ENCODE measurements around the gene NEDD4L. TPM values are rescaled to one million over a fixed set of nuclear protein-coding genes. Genes with fewer than 3 reads are reported as not detected.

The NEDD4L gene
- total and polyA plus RNA-seq, 4 donors = 10.2 to 20.3 (median 13.2) TPM

- TF ChIP-seq, protein P1, sequence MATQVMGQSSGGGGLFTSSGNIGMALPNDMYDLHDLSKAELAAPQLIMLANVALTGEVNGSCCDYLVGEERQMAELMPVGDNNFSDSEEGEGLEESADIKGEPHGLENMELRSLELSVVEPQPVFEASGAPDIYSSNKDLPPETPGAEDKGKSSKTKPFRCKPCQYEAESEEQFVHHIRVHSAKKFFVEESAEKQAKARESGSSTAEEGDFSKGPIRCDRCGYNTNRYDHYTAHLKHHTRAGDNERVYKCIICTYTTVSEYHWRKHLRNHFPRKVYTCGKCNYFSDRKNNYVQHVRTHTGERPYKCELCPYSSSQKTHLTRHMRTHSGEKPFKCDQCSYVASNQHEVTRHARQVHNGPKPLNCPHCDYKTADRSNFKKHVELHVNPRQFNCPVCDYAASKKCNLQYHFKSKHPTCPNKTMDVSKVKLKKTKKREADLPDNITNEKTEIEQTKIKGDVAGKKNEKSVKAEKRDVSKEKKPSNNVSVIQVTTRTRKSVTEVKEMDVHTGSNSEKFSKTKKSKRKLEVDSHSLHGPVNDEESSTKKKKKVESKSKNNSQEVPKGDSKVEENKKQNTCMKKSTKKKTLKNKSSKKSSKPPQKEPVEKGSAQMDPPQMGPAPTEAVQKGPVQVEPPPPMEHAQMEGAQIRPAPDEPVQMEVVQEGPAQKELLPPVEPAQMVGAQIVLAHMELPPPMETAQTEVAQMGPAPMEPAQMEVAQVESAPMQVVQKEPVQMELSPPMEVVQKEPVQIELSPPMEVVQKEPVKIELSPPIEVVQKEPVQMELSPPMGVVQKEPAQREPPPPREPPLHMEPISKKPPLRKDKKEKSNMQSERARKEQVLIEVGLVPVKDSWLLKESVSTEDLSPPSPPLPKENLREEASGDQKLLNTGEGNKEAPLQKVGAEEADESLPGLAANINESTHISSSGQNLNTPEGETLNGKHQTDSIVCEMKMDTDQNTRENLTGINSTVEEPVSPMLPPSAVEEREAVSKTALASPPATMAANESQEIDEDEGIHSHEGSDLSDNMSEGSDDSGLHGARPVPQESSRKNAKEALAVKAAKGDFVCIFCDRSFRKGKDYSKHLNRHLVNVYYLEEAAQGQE (IDR thresholded peaks at IDR 0.05) = no peak
Observed at GRCh38 chr18:58291131-58291530, 247.1 kb downstream of the NEDD4L start (continued).

- H3K9me3 ChIP-seq (ENCODE audit: control insufficient read depth in 4 of 4, low read length in 3 of 4) = no peaks in the 10 kb centered on the region
- 90% methylated on average over 2 of the region's 2 CpGs for WGBS
- peaks cover 2 to 13% (median 10%) of the 10 kb centered on the region in 4 donors for H3K4me1 ChIP-seq (ENCODE audit: control insufficient read depth in 4 of 4, insufficient read depth in 4 of 4, low read length in 3 of 4)
- H3K36me3 ChIP-seq (ENCODE audit: control insufficient read depth in 4 of 4, insufficient read depth in 3 of 4, low read depth in 1 of 4, low read length in 3 of 4) = no peaks in the 10 kb centered on the region
- H3K27ac ChIP-seq (ENCODE audit: low read depth in 1 of 2, low read length in 2 of 2) = no peak overlapping the region
- H3K27me3 ChIP-seq (ENCODE audit: control insufficient read depth in 4 of 4, insufficient read depth in 4 of 4, low read length in 3 of 4) = no peaks in the 10 kb centered on the region
- TF ChIP-seq JUND (IDR thresholded peaks at IDR 0.05) (no peak), ATF3 (IDR thresholded peaks at IDR 0.05) (no peak), YY1 (IDR thresholded peaks at IDR 0.05) (no peak), GABPA (IDR thresholded peaks at IDR 0.05 in 1 of 2, conservative IDR thresholded peaks at IDR 0.05 in 1 of 2) (no peak), FOXA1 (IDR thresholded peaks at IDR 0.05) (no peak), CTCF (IDR thresholded peaks at IDR 0.05; ENCODE audit: low read depth, low read length, missing input control) (no peak), TAF1 (conservative IDR thresholded peaks at IDR 0.05) (no peak), NR2F2 (IDR thresholded peaks at IDR 0.05) (no peak), HNF4A (conservative IDR thresholded peaks at IDR 0.05) (no peak), HNF4G (IDR thresholded peaks at IDR 0.05) (no peak), FOXA2 (IDR thresholded peaks at IDR 0.05) (no peak), SP1 (IDR thresholded peaks at IDR 0.05) (no peak), EGR1 (IDR thresholded peaks at IDR 0.05; ENCODE audit: low read depth in 2 of 2) (no peak), ZBTB33 (IDR thresholded peaks at IDR 0.05) (no peak), RXRA (IDR thresholded peaks at IDR 0.05) (no peak)
- TF ChIP-seq, protein P1 (IDR thresholded peaks at IDR 0.05) = no peak
- TF ChIP-seq, protein P2, sequence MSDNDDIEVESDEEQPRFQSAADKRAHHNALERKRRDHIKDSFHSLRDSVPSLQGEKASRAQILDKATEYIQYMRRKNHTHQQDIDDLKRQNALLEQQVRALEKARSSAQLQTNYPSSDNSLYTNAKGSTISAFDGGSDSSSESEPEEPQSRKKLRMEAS (IDR thresholded peaks at IDR 0.05) = no peak
- H3K9ac ChIP-seq (ENCODE audit: low read depth in 1 of 2, low read length in 2 of 2) = no peak overlapping the region
- no peak overlapping the region for H3K4me3 ChIP-seq (ENCODE audit: low read depth in 1 of 3, low read length in 3 of 3)
- DNase-seq (ENCODE audit: low spot score) = no peak
Observed at GRCh38 chr18:58292638-58293037, 248.6 kb downstream of the NEDD4L start.

Data from liver (tissue), 9 donors.